AG08396 (cell line): ENCODE data around the gene TBC1D22B.
"Not testable (repeated sequence)": the region's sequence is repeated elsewhere in the genome, so short reads cannot be mapped to it uniquely, and the experiment has no call there.

ENCODE experiments used
- DNase-seq: peaks from one replicate; pipeline ENCODE4 v3.0.0; 2012; ENCODE audit warnings: low spot score, mixed read lengths

Gene TBC1D22B

DNA sequence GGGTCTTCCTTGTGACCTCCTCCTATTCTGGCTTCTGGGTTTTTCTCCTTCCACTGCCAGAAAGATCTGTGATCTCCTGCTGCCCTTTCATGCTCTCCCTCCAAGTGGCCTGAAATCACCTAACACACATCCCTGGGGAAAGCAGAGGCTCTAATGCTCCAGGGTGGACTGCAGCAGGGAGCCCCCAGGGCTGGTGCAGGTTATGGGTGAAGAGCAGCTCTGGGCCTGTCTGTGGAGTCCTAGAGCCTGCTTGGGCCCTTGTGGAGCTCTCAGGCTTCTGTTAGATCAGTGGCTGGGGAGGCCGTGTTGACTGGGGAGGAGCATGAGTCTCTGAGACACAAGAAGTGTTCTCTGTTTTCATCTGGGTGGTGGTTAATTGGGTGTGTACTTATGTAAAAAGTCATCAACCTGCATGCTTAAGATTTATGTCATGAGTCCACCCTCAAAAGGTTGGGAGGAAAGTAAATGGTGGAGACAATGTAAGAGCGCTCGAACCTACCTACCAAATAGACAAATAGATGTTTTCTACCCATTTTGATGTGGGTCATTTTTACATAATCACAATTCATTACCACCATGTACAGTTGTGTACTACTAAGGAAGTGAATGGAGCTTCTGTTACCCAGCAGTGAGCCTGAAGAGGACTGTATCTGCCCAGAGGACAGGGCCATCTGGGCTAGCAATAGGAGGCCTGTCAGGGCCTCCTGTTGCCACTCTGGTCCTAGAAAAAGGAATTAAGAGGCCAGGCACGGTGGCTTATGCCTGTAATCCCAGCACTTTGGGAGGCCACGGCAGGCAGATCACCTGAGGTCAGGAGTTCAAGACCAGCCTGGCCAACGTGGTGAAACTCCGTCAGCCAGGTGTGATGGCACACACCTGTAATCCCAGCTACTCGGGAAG, 64.2 kb downstream of the TBC1D22B start:
- DNase-seq: no peak

- no peak for DNase-seq
Observed at GRCh38 chr6:37323580-37323979, 66.0 kb downstream of the TBC1D22B start.

DNA sequence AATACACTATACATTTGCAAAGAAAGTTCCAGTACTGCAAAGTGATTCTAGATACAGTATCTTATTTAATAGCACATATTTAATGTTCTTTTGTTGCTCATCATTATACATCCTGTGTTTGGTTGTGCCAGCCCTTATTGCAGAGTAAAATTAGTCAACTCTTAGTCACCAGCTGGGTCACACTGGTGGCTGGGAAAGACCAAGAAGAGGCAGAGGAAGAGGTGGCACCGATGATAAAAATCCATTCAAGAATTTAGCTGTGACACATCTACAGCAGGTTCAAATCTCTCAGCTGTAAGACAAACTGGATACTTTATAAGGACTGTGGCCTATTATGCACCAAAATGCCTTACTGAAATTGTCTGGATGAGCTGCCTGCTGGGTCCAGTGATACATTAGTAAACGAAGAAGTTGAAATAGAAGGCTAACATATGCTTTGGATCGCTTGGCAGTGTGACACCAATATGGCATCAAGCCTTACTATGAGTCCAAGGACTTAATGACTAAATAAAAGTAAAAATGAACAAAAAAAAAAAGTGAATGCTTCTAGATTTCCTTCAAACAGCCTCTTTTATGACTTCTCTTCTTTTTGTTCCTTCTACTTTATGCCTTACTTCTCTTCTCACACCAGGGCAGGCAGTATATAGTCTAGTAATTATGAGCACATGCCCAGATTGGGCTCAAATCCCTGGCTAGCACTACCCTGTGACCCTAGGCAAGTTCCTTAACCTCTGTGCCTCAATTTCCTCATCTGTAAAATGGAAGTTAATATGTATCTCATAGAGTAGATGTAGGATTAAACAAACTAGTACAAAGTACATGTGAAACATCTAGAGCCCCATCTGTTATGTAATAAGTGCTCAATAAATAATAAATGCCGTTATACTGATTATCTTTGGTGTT, 66.8 kb downstream of the TBC1D22B start:
- peak; percentile 50 for DNase-seq

DNA sequence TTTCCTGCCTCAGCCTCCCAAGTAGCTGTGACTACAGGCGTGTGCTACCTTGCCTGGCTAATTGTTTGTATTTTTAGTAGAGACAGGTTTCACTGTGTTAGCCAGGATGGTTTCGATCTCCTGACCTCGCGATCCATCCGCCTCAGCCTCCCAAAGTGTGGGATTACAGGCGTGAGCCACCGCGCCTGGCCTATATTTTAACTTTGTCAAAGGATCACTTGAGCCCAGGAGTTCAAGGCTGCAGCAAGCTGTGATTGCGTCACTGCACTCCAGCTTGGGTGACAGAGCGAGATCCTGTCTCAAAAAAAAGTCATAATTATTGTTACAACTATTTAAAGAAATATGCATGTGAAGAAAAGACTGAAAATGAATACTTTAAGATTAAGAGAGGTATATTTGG, 72.8 kb downstream of the TBC1D22B start:
- DNase-seq: not testable (repeated sequence)

GRCh38 chr6:37331047-37331446, 73.5 kb downstream of the TBC1D22B start:
- DNase-seq: no peak

DNA sequence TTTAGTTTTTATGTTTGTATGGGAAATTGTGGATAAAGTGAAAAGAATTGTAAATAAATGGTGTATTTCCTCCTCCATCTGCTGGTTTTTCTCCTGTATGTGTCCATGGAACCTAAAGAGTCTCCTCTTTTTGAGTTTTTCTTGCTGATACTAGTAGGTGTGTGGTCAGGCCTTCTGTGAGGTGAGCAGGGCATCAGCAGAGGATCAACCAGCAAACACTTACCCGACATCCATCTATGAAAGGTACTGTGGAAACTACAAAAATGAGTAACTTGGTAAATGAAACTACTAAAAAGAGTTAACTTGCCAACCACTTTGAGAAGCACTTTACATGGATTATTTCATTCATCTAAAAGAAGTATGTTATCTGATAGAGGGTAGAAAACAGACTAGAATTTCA, 75.3 kb downstream of the TBC1D22B start:
- no peak for DNase-seq

DNA sequence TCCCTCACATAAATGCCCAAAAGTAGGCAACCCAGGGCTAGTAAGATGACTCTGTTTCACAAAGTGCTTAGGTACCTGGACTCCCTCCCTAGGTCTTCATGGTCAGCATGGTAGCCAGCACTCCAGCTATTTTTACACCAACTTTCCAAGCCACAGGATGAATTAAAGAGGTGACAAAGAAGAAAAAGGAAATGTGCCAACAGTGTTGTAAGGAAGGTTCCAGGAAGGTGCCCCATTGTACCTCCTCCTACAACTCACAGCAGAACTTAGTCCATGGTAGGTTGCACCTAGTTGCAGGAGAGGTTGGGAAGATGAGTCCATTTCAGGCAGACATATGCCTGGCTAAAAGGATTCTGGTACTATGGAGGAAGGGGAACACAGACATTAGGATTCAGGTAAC, 76.5 kb downstream of the TBC1D22B start:
- no peak for DNase-seq

DNA sequence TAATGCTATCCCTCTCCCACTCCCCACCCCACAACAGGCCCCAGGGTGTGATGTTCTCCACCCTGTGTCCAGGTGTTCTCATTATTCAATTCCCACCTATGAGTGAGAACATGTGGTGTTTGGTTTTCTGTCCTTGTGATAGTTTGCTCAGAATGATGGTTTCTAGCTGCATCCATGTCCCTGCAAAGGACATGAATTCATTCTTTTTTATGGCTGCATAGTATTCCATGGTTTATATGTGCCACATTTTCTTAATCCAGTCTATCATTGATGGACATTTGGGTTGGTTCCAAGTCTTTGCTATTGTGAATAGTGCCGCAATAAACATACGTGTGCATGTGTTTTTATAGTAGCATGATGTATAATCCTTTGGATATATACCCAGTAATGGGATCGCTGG, 80.7 kb downstream of the TBC1D22B start:
- not testable (repeated sequence) for DNase-seq

DNA sequence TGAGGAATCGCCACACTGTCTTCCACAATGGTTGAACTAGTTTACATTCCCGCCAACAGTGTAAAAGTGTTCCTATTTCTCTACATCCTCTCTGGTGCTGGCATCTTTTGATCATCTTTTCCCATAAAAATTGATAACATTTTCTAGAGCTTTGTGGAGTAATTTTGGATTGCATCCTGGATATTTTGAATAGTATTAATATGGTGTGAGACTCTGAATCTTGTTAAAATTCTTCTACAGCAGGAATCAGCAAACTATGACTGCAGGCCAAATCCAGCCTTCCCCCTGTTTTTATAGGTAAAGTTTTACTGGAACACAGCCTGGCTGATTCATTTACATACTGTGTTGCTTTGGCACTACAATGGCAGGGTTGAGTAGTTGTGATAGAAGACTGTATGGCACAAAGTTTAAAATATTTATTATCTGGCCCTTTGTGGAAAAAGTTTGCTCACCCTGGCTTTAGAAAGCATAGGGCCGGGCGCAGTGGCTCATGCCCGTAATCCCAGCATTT, 81.2 kb downstream of the TBC1D22B start:
- no peak for DNase-seq

- DNase-seq: no peak
Observed at GRCh38 chr6:37339741-37340638, 82.4 kb downstream of the TBC1D22B start.

DNA sequence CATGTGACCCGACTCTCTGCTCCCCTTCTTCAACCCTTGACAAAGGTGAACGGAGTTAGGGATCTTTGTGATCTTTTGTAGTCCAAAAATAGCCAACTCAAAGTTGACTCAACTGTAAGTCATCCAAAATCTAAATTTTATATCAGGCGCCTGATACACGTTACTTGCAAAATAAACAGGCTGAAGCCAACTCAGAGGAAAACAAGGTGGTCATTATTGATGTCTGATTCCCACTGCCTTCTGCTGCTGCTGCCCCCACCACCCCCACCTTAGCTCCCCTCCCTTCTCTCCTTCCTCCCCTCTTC, 83.0 kb downstream of the TBC1D22B start:
- DNase-seq: no peak

DNA sequence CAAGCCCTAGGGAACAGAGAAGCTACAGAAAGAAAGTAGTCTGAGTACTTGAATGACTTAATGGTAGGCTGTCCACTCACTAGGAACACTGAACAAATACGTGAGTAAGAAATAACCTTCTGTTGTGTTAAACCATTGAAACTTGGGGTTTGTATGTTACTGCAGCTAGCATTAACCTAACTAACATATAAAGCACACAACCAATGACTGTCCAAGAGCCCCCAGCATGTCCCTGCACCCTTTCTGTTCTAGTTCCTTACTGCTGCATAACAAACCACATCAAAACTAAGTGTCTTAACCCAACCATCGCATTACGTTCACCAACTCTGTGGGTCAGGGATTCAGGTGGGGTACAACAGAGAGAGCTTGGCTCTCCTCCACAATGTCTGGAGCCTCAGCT, 85.7 kb downstream of the TBC1D22B start:
- no peak for DNase-seq

DNA sequence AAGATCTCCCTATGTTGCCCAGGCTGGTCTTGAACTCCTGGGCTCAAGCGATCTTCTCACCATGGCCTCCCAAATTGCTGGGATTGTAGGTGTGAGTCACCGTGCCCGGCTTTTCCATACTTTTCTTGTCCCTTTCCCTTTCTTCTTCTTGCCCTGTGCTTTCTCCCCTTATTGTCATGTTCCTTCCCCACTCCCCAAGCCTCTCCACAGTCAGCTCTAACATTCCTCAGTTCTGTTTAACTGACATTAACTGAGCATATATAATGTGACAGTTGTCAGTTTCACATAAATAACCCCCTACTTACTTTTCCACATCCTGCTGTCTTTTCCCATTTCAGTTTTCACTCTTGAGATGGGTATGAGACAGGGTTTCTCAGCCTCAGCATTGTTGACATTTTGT, 86.7 kb downstream of the TBC1D22B start:
- no peak for DNase-seq

DNA sequence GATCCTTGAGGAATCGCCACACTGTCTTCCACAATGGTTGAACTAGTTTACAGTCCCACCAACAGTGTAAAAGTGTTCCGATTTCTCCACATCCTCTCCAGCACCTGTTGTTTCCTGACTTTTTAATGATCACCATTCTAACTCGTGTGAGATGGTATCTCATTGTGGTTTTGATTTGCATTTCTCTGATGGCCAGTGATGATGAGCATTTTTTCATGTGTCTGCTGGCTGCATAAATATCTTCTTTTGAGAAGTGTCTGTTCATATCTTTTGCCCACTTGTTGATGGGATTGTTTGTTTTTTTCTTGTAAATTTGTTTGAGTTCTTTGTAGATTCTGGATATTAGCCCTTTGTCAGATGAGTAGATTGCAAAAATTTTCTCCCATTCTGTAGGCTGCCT, 88.2 kb downstream of the TBC1D22B start:
- DNase-seq: not testable (repeated sequence)

DNA sequence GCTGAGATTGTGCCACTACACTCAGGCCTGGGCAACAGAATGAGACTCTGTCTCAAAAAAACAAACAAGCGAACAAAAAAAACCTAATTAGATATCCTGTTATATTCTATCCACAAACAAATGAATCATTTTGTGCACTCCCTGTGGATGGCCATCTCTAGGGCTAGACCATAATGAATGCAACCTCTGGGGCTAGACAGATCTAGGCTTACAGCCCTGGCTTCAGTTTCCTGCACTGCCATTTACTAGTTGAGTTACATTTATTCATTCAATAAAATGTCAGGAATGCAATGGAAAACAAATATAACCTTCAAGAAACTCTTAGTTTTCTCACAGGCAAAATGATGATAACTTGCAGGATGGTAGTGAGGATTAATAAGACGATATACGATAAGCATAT, 89.6 kb downstream of the TBC1D22B start:
- DNase-seq: no peak

- DNase-seq: no peak
Observed at GRCh38 chr6:37347670-37348111, 90.1 kb downstream of the TBC1D22B start.

GRCh38 chr6:37351027-37351426, 93.5 kb downstream of the TBC1D22B start:
- DNase-seq: no peak

- no peak for DNase-seq
Observed at GRCh38 chr6:37352384-37352783, 94.8 kb downstream of the TBC1D22B start.

DNA sequence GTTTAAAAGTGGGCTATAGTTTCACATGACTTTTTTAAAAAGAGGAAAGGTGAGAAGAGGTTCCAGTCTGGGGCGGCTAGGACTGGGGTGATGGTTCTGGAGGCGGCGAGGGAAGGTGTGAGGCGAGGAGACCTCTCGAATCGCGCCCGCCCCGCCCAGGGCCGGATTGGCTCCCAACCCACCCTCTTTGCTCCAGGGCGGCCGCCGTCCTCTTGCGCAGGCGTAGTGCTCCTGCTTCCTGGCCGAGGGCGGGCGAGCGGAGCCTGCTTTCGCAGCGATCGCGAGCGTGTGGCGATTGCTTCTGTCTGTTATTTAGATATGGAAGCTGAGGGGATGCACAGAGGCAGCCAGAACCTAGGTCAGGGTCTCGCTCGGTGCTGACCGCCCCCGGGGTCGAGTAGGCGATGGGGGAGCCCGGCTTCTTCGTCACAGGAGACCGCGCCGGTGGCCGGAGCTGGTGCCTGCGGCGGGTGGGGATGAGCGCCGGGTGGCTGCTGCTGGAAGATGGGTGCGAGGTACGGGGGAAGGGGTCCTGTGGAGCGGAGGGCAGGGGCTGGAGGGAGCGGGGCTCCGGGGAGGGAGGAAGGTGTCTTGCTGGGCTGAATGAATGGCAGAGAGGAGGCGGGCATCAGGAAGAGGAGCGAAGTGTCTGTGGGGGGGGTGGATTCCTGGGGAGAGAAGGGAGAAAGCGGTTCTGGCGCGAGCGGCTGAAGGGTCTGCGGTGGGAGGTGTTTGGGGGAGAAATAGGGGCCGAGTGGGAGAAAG, 96.4 kb downstream of the TBC1D22B start, which contains the start of gene RNF8:
RNF8 (plus strand) TSS at position 223 of the 765 bp plus-strand sequence; CDS start at position 405, 182 bp downstream.
- peak; percentile 98 for DNase-seq

DNA sequence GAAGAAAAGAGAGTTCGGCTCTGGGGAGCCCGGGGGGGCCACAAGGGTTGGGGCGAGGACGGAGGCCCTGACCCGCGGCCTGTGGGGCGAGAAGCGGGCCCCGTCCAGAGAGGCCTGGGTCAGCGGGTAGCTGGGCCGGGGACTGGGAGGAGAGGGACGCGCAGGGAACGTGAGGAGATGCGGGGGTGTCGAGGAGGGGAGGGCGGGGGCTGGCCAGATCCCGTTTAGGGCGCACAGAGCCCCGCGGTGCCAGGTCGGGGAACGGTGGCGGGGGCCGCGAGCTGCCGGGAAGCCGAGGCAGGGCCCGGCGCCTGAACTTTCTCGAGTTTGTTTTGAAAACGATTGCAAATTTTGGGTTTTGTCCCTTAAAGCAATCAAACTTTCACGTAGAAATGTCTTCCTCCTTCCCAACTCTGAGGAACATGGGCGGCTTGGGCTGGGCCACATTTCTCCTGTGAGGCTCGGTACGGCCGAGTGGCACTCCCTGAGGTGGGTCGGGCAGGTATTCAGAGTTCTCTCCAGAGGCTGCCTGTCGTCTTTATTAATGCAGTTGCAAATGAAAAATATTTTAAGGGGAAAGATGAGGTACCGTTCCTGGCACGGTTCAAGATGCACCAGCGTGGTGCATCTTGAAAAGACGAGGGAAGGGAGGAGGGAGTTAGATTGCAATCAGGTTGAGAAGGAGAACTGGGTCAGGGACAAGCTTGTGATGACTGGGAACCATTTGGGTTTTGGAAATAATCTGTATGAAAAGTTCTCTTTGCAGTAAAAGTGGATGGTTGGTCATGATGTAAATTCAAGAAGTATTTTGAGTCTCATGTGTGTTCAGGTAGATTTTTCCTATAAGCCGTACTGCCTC, 97.2 kb downstream of the TBC1D22B start:
- peak; percentile 74 for DNase-seq
